ENCODE data around the gene GPR17. TPM values are rescaled to one million over a fixed set of nuclear protein-coding genes. Genes with fewer than 3 reads are reported as not detected.

The GPR17 gene
- total RNA-seq, 1 donor: not detected

GRCh38 chr2:127683757-127684156 is 37.8 kb downstream of the GPR17 start:
- H3K4me1 ChIP-seq (ENCODE audit: insufficient read depth, low read length): no peaks in the 10 kb centered on the region
- H3K27me3 ChIP-seq (ENCODE audit: insufficient read depth, low read length): no peaks in the 10 kb centered on the region
- no peaks in the 10 kb centered on the region for H3K9me3 ChIP-seq (ENCODE audit: low read depth, low read length)
- no peak overlapping the region for H3K4me3 ChIP-seq (ENCODE audit: low read length)

- Histone ChIP-seq H3K27me3 (ENCODE audit: insufficient read depth, low read length) (no peaks in the 10 kb centered on the region), H3K4me1 (ENCODE audit: insufficient read depth, low read length) (no peaks in the 10 kb centered on the region), H3K4me3 (ENCODE audit: low read length) (no peak overlapping the region), H3K9me3 (ENCODE audit: low read depth, low read length) (no peaks in the 10 kb centered on the region)
Measured at GRCh38 chr2:127685410-127686080, 39.6 kb downstream of the GPR17 start.

GRCh38 chr2:127688405-127688804 is 42.5 kb downstream of the GPR17 start:
- H3K27me3 ChIP-seq (ENCODE audit: insufficient read depth, low read length): no peaks in the 10 kb centered on the region
- no peaks in the 10 kb centered on the region for H3K4me1 ChIP-seq (ENCODE audit: insufficient read depth, low read length)
- no peaks in the 10 kb centered on the region for H3K9me3 ChIP-seq (ENCODE audit: low read depth, low read length)
- H3K4me3 ChIP-seq (ENCODE audit: low read length): no peak overlapping the region

- H3K27me3 ChIP-seq (ENCODE audit: insufficient read depth, low read length): no peaks in the 10 kb centered on the region
- H3K4me3 ChIP-seq (ENCODE audit: low read length): no peak overlapping the region
- H3K9me3 ChIP-seq (ENCODE audit: low read depth, low read length): no peaks in the 10 kb centered on the region
- no peaks in the 10 kb centered on the region for H3K4me1 ChIP-seq (ENCODE audit: insufficient read depth, low read length)
Measured at GRCh38 chr2:127690696-127691095, 44.7 kb downstream of the GPR17 start.

GRCh38 chr2:127694986-127695385 is 49.0 kb downstream of the GPR17 start:
- Histone ChIP-seq H3K4me3 (ENCODE audit: low read length) (no peak overlapping the region), H3K4me1 (ENCODE audit: insufficient read depth, low read length) (no peaks in the 10 kb centered on the region), H3K9me3 (ENCODE audit: low read depth, low read length) (no peaks in the 10 kb centered on the region), H3K27me3 (ENCODE audit: insufficient read depth, low read length) (no peaks in the 10 kb centered on the region)

- Histone ChIP-seq H3K4me1 (ENCODE audit: insufficient read depth, low read length) (peaks cover 6% of the 10 kb centered on the region), H3K27me3 (ENCODE audit: insufficient read depth, low read length) (no peaks in the 10 kb centered on the region), H3K9me3 (ENCODE audit: low read depth, low read length) (no peaks in the 10 kb centered on the region), H3K4me3 (ENCODE audit: low read length) (no peak overlapping the region)
Measured at GRCh38 chr2:127695491-127696472, 49.8 kb downstream of the GPR17 start.

- H3K4me3 ChIP-seq (ENCODE audit: low read length): no peak overlapping the region
- no peaks in the 10 kb centered on the region for H3K9me3 ChIP-seq (ENCODE audit: low read depth, low read length)
- H3K4me1 ChIP-seq (ENCODE audit: insufficient read depth, low read length): peaks cover 15% of the 10 kb centered on the region
- no peaks in the 10 kb centered on the region for H3K27me3 ChIP-seq (ENCODE audit: insufficient read depth, low read length)
Measured at GRCh38 chr2:127697482-127698180, 51.7 kb downstream of the GPR17 start.

- Histone ChIP-seq H3K27me3 (ENCODE audit: insufficient read depth, low read length) (no peaks in the 10 kb centered on the region), H3K9me3 (ENCODE audit: low read depth, low read length) (no peaks in the 10 kb centered on the region), H3K4me3 (ENCODE audit: low read length) (no peak overlapping the region), H3K4me1 (ENCODE audit: insufficient read depth, low read length) (peaks cover 26% of the 10 kb centered on the region)
Measured at GRCh38 chr2:127698553-127699355, 52.8 kb downstream of the GPR17 start.

GRCh38 chr2:127700527-127701192 is 54.7 kb downstream of the GPR17 start:
- Histone ChIP-seq H3K4me1 (ENCODE audit: insufficient read depth, low read length) (peaks cover 42% of the 10 kb centered on the region), H3K27me3 (ENCODE audit: insufficient read depth, low read length) (no peaks in the 10 kb centered on the region), H3K9me3 (ENCODE audit: low read depth, low read length) (no peaks in the 10 kb centered on the region), H3K4me3 (ENCODE audit: low read length) (peak overlapping the region; percentile 82)

GRCh38 chr2:127701193-127701650 is 55.3 kb downstream of the GPR17 start, which contains the start of gene SFT2D3:
Gene SFT2D3 (plus strand): TSS chr2:127701497. CDS start chr2:127701529, 32 bp downstream.
- H3K27me3 ChIP-seq (ENCODE audit: insufficient read depth, low read length): no peaks in the 10 kb centered on the region
- H3K4me1 ChIP-seq (ENCODE audit: insufficient read depth, low read length): peaks cover 42% of the 10 kb centered on the region
- H3K4me3 ChIP-seq (ENCODE audit: low read length): peak within 1 kb of the TSS; percentile 82
- H3K9me3 ChIP-seq (ENCODE audit: low read depth, low read length): no peaks in the 10 kb centered on the region

GRCh38 chr2:127701651-127702394 is 55.9 kb downstream of the GPR17 start:
- H3K27me3 ChIP-seq (ENCODE audit: insufficient read depth, low read length): no peaks in the 10 kb centered on the region
- H3K4me1 ChIP-seq (ENCODE audit: insufficient read depth, low read length): peaks cover 42% of the 10 kb centered on the region
- peak overlapping the region; percentile 82 for H3K4me3 ChIP-seq (ENCODE audit: low read length)
- H3K9me3 ChIP-seq (ENCODE audit: low read depth, low read length): no peaks in the 10 kb centered on the region

Data from mononuclear cell (primary cell).